NB4 (cell line): Measurements from ENCODE around the gene ZNF397.
"Not testable (repeated sequence)": the region's sequence is repeated elsewhere in the genome, so short reads cannot be mapped to it uniquely, and the experiment has no call there.

Source experiments
- CTCF ChIP-seq: IDR thresholded peaks from one replicate; pipeline ENCODE4 v1.5.1; 2012; ENCODE audit warnings: low read depth, low read length
- MYC ChIP-seq: IDR thresholded peaks from 2 replicates; pipeline ENCODE4 v1.6.1; 2011; ENCODE audit warnings: low read depth, low read length
- POLR2A ChIP-seq: IDR thresholded peaks from 2 replicates; pipeline ENCODE4 v1.6.1; 2011; ENCODE audit warnings: mild to moderate bottlenecking; ENCODE audit not compliant: insufficient read length; ENCODE audit errors: extremely low read depth

GRCh38 chr18:35216611-35217010 is 24.2 kb upstream of the ZNF397 start:
- not testable (repeated sequence) for TF ChIP-seq CTCF, POLR2A, MYC
